Activated CD4-positive, alpha-beta T cell treated with anti-CD3 and anti-CD28 coated beads for 24 hours (primary cell): ENCODE results near the gene ANKRD13C.

ENCODE experiments used
- DNase-seq, 2 donors: peaks; one replicate each; pipeline ENCODE4 v3.0.0-alpha.2; 2020; ENCODE audit warnings: low read depth in 2 of 2

ANKRD13C gene

DNA sequence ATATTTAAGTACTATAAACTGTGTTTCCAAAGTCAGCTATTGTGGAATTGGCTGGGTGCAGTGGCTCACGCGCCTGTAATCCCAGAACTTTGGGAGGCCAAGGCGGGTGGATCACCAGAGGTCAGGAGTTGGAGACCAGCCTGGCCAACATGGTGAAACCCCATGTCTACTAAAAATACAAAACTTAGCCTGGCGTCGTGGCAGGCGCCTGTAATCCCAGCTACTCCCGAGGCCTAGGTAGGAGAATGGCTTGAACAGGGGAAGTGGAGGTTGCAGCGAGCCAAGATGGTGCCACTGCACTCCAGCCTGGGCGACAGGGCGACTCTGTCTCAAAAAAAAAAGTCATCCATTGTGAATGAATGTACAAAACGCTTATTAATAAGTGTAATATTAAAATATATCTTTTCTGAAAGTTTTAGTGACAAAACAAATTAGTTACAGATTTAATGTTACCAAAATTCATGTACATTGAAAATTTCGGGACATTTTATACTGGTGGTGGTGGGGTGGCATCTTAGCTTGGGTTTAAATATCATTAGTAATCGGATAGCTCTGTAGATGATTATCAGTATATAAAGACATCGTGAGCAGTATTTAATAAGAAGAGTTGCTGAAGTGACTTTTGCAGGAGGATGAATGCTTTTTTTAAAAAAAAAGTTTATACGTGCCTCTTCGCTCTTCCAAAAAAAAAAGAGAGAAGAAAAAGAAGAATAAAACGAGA, 133.8 kb downstream of the ANKRD13C start:
- no peak for DNase-seq

DNA sequence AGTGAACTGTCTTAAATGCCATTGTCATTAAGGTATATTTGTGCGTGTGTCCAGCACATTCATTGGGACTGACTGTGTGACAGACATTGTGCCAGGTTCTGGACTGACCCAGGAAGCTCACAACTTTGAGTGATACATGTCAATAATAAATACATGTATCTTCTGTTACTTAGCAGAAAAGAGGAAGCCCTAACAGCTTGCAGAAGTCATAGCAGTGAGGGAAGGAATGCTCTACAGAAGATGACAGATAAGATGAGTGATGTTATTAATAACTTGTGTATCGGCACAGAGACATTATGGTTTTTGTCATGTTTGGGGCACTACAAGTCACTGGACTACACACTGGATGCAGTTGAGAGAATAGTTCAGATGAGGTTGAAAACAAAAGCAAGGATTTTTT, 134.5 kb downstream of the ANKRD13C start:
- no peak for DNase-seq

DNA sequence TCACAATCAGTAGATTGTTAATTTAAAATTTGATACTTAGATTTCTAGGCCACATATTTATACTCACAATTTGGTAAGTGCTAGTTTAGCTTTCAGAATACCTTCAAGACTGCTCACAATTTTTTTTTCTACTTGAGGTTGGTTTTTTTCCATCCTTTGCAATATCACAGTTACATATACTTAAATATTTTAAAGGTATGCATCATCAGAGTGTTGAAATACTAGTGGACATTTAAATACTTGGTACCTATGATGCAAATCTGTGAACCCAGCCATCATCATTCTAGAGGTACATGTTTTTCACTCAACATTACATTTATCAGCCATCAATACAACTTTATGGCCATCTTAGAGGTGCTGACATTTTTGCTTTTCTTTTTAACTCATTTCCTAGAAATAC, 143.0 kb downstream of the ANKRD13C start:
- DNase-seq, result no peak

DNA sequence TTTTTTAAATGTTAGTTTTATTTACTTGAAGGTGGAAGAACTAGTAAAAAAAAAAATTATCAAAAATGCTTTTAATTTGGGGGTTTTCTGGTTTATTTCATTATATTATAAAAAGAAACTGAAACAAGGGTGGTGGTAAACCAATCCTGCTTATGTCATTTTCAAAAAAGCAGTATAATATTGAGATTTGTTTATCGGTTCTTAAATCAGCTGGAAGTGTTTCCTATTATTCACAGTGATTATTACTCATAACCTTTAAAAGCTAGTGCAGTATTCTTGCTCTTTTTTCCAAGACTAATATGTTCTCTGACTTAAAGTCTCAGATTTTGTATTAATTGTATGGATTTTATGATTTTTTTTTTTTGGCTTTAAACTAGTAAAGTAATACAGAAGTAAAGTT, 143.7 kb downstream of the ANKRD13C start:
- no peak for DNase-seq
